ENCODE data around the gene APPL2.

- TF ChIP-seq CTCF (IDR thresholded peaks at IDR 0.05) (no peak), EP300 (IDR thresholded peaks at IDR 0.05) (no peak), POLR2A (IDR thresholded peaks at IDR 0.05) (no peak), POLR2AphosphoS5 (IDR thresholded peaks at IDR 0.05) (no peak)
Observed at GRCh38 chr12:105171691-105172436, 64.1 kb downstream of the APPL2 start.
